Erythroblast (primary cell): ENCODE results near the gene C5.

ENCODE experiments used
- GATA1 ChIP-seq: IDR thresholded peaks from 2 replicates; pipeline ENCODE4 v1.6.1; 2011; ENCODE audit warnings: low read depth, mild to moderate bottlenecking, control low read depth, low read length, moderate library complexity
- POLR2A ChIP-seq: IDR thresholded peaks from 2 replicates; pipeline ENCODE4 v1.6.1; 2011; ENCODE audit warnings: mild to moderate bottlenecking, low read length

- TF ChIP-seq POLR2A (no peak), GATA1 (no peak)
Measured at GRCh38 chr9:120940573-120940972, 109.5 kb downstream of the C5 start.
